Fibroblast of gingiva (primary cell): ENCODE results near the gene RAB34.
A peak's percentile ranks its signal among the peaks of the same experiment; 100 is the strongest.
"Not testable (repeated sequence)": the region's sequence is repeated elsewhere in the genome, so short reads cannot be mapped to it uniquely, and the experiment has no call there.

Experiments used
- DNase-seq: peaks from one replicate; pipeline ENCODE4 v3.0.0-alpha.2; 2011; ENCODE audit warnings: low read depth

Gene RAB34

GRCh38 chr17:28746611-28747050, 29.0 kb upstream of the RAB34 start:
- DNase-seq, result no peak

- DNase-seq, result no peak
Measured at GRCh38 chr17:28745786-28746411, 28.2 kb upstream of the RAB34 start.

DNA sequence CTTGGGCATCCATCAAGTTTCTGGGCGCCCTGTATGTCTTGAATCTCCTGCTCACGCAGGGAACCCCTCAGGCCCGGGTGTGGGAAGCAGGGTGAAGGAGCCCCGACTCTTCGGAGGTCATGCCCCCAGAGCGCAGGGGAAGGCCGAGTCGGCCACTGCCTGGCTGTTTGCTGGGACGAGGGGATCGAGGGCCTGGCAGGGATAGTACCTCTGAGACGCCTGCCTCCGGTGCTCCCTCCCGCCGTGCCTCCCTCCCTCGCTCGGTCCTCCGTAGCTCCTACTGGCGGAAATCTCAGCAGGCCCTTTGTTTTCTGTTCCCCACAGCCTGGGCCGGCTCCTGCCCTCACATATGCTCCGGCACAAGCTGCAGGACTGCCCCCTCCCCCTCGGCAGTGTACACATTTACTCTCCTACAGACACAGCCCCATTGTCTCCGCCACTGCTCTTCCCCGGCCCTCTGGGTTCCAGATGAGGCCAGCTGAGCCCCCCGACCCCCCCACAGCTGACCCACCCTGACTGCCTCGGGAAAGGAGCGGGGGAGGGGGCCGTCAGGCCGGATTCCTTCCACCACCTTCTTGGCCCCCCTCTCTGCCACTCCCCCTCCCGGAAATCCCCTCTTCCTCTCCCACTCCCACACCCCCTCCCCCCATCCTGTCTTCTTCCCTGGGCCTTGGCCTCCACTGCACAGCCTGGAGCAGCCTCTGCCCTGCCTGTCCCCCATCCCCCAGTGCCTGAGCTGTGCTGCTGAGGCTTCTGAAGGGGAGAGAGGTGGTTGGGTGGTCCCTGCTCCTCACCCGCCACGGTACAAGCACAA, 27.5 kb upstream of the RAB34 start:
- peak; percentile 37 for DNase-seq

- DNase-seq, result peak; percentile 59
Measured at GRCh38 chr17:28744104-28744971, 26.7 kb upstream of the RAB34 start.

GRCh38 chr17:28743243-28744103, 25.8 kb upstream of the RAB34 start, which contains the start of gene TRAF4:
Gene TRAF4 (plus strand): TSS chr17:28744011. CDS start chr17:28744113, 102 bp downstream.
- peak; percentile 89 for DNase-seq

DNA sequence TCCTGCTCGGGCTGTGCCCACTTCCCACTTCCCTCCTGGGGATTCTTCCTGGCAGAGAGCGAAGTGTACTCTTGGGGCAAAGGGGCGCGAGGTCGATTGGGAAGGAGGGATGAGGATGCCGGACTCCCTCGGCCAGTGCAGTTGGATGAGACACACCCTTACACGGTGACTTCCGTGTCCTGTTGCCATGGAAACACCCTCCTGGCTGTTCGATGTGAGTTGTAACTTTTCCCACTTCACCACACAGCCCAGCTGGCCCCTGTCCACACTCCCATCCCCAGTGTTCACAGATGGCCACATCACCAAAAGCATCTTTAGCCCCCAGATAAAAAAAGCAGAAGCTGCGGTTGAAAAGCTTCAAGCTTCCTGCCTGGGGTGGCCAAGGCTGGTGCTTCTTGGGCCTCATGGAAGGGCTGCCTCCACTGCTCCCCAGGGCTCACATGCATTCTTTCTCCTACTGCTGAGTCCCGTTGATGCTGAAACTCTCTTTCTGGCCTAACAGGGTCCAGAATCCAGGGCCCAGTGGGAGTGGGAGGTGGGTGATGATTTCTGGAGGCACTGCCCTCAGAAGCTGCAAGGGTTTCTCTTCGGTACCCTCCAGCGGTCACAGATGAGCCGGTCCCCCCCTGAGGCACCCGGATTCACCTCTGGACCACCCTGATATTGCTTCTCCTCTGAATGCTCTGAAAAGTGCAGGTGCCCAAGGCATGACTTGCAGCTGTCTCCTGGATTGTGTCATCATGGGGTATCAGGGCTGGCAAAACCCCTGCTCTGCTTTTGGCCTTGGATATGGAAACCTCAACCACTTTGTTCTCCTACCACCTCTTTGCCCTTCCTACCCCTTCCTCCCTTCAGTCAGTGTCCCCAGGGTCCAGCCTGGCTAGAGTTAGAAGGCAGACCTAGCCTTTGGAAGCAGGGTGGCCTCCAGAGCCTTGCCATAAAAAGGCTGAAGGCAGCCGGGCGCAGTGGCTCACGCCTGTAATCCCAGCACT, 24.0 kb upstream of the RAB34 start:
- DNase-seq, result no peak

DNA sequence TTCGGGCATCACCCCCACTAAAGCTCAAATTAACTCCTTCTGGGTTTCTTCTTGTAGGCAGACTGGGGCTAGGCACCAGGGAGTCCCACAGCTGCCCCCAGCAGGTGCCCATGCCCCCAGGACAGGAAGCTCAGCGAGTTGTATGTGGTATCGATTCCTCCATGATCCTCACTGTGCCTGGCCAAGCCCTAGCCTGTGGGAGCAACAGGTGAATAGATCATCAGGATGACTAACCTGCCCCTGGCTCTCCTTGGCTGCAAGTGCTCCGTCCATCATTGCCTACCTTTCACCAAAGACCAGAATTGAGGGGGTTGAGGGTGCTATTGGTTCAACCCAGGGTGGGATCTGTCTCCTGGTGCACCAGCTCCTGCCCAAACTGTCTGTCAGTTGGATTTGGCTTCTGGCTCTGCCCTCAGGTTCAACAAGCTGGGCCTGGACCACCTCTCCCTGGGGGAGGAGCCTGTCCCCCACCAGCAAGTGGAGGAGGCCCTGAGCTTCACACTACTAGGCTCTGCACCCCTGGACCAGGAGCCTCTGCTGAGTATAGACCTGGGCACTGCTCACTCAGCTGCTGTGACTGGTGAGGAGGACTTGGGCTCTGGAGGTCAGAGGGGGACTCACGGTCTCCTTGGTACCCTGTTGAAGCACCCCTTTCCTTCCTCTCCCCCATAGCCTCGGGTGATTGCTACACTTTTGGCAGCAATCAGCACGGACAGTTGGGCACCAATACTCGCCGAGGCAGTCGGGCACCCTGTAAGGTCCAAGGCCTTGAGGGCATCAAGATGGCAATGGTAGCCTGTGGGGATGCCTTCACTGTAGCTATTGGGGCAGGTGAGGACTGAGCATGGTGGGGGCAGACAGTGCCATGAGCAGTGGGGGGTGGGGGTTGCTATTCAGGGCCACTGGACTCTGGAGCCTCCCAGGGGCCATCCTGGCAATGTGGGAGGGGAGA, 23.0 kb upstream of the RAB34 start:
- DNase-seq, result no peak

DNA sequence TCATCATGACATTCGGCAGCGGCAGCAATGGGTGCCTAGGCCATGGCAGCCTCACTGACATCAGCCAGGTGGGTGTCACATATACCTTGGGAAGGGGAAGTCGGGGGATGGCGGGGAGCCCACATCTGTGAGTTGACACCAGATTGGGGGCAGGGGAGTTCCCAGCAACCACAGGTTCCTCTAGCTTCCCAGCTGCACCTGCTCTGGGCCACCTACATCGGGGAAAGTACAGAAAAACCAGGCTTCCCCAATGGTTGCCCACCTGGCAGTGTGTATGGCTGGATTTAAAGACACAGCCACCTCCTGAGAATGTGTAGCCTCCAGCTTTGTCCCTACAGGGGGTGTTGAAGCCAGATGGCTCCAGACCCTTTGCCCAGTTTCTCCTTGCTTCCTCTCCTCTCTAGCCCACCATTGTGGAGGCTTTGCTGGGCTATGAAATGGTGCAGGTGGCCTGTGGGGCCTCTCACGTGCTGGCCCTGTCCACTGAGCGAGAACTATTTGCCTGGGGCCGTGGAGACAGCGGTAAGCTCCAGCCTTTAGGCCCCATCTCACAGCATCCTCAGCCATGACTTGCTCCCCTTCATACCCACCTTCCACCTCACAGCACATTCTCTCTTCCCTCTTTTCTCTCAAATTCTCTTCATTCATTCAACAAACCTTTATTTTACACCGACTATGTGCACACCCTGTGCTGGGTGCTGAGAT, 21.2 kb upstream of the RAB34 start:
- DNase-seq, result no peak

DNA sequence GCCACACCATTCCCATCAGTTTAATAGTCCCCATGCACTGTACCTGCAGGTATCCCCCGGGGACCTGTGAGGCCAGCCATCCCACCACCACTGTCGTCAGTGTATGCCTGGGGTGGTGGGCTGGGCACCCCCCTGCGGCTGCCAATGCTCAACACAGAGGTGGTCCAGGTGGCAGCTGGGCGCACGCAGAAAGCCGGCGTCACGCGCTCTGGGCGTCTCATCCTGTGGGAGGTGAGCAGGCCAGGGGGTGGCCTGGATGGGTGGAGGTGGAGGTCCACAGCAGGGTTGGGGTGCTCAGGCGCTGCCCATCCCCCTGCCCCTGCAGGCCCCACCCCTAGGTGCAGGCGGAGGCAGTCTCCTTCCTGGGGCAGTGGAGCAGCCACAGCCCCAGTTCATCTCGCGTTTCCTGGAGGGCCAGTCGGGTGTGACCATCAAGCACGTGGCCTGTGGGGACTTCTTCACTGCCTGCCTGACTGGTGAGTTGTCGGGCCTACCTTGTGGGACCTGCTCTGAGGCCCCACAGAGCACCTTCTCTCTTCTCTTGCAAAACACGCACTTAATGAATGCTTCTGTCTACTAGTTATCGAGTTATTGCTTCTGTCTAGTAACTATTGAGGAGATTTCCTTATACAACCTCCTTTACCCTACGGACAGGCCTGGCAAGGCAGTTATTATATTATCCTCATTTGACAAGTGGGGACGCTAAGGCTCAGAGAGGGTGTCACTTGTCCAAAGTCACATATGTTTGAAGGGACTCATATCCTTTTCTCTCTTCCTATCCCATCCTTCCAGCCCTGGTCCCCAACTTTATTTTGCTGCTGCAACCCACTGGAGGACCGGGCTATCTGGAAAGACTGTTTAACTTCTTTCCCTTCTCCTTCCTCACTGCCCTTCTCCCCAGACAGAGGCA, 20.4 kb upstream of the RAB34 start:
- no peak for DNase-seq

- DNase-seq, result no peak
Measured at GRCh38 chr17:28737316-28737715, 19.6 kb upstream of the RAB34 start.

GRCh38 chr17:28735913-28736769, 18.5 kb upstream of the RAB34 start:
- not testable (repeated sequence) for DNase-seq

DNA sequence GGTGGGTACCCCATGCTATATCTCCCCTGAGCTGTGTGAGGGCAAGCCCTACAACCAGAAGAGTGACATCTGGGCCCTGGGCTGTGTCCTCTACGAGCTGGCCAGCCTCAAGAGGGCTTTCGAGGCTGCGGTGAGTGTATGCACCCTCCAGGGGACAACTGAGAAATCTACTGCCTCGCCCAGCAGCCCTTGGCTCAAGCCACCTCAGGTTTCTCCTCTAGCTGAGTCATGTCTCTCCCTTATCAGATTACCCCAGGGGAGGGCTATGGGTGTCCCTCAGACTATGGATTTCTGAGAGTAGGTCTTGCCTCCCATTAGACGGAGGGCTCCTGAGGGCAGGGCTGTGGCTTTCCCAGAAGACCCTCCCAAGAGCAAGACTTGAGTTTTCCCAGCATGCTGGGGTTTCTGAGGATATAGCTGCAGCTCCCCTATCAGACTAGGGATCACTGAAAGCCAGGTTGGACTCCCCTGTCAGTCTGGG, 17.6 kb upstream of the RAB34 start:
- DNase-seq, result no peak

GRCh38 chr17:28734712-28735241, 17.1 kb upstream of the RAB34 start:
- no peak for DNase-seq

GRCh38 chr17:28733346-28733745, 15.7 kb upstream of the RAB34 start:
- no peak for DNase-seq

GRCh38 chr17:28729950-28730330, 12.3 kb upstream of the RAB34 start:
- no peak for DNase-seq
